H54 (cell line): ENCODE data around the gene ABCC11.
A peak's percentile ranks its signal among the peaks of the same experiment; 100 is the strongest.
"Not testable (repeated sequence)": the region's sequence is repeated elsewhere in the genome, so short reads cannot be mapped to it uniquely, and the experiment has no call there.

Experiments used
- DNase-seq: peaks from one replicate; pipeline ENCODE4 v3.0.0; 2011; ENCODE audit warnings: low spot score, mixed read lengths; ENCODE audit not compliant: insufficient read length
- FAIRE-seq: peaks from 3 replicates; lab custom pipeline; 2011; peaks lifted over from hg19 to GRCh38; lab: Jason Lieb, UNC
- POLR2A ChIP-seq: IDR thresholded peaks from 2 replicates; pipeline ENCODE4 v1.6.1; 2011; ENCODE audit warnings: low read depth, mild to moderate bottlenecking, low read length

Gene ABCC11

GRCh38 chr16:48172682-48173081 is 74.7 kb downstream of the ABCC11 start:
- FAIRE-seq (no peak), DNase-seq (no peak)
- no peak for TF ChIP-seq POLR2A

- no peak for TF ChIP-seq POLR2A
- DNase-seq: no peak
- FAIRE-seq: no peak
Measured at GRCh38 chr16:48169896-48170295, 77.4 kb downstream of the ABCC11 start.

GRCh38 chr16:48168075-48168474 is 79.3 kb downstream of the ABCC11 start:
- DNase-seq (no peak), FAIRE-seq (no peak)
- TF ChIP-seq POLR2A: no peak

GRCh38 chr16:48166617-48167016 is 80.7 kb downstream of the ABCC11 start:
- FAIRE-seq, DNase-seq: not testable (repeated sequence)

- DNase-seq (no peak), FAIRE-seq (no peak)
- TF ChIP-seq POLR2A: no peak
Measured at GRCh38 chr16:48165961-48166578, 81.3 kb downstream of the ABCC11 start.

GRCh38 chr16:48164907-48165715 is 82.2 kb downstream of the ABCC11 start:
- peak; percentile 15 for FAIRE-seq
- no peak for TF ChIP-seq POLR2A
- DNase-seq: peak; percentile 82

GRCh38 chr16:48162839-48163410 is 84.4 kb downstream of the ABCC11 start:
- FAIRE-seq (no peak), DNase-seq (no peak)
- no peak for TF ChIP-seq POLR2A

- FAIRE-seq: no peak
- TF ChIP-seq POLR2A: no peak
- DNase-seq: no peak
Measured at GRCh38 chr16:48161906-48162305, 85.4 kb downstream of the ABCC11 start.

- TF ChIP-seq POLR2A: no peak
- no peak for DNase-seq
- FAIRE-seq: no peak
Measured at GRCh38 chr16:48160575-48160974, 86.8 kb downstream of the ABCC11 start.

GRCh38 chr16:48158296-48158695 is 89.0 kb downstream of the ABCC11 start:
- TF ChIP-seq POLR2A: no peak
- peak; percentile 66 for DNase-seq
- FAIRE-seq: peak; percentile 95

GRCh38 chr16:48157794-48158193 is 89.5 kb downstream of the ABCC11 start:
- FAIRE-seq (no peak), DNase-seq (no peak)
- TF ChIP-seq POLR2A: no peak

GRCh38 chr16:48157302-48157701 is 90.0 kb downstream of the ABCC11 start:
- FAIRE-seq: no peak
- TF ChIP-seq POLR2A: no peak

GRCh38 chr16:48156790-48157209 is 90.5 kb downstream of the ABCC11 start:
- no peak for TF ChIP-seq POLR2A
- FAIRE-seq (peak; percentile 27), DNase-seq (peak; percentile 66)

More at GRCh38 chr16:48157302-48157701, 90.0 kb downstream of the ABCC11 start:
- no peak for DNase-seq
